Colonic mucosa (tissue), 4 donors: ENCODE results near the gene KCP. TPM values are rescaled to one million over a fixed set of nuclear protein-coding genes. Genes with fewer than 3 reads are reported as not detected.

Source experiments
- DNase-seq: peaks from one replicate; pipeline ENCODE4 v3.0.0-alpha.2; 2020
- H3K27ac ChIP-seq: fragments of 200-600 bp; one replicate; pipeline ENCODE4 v1.8.0; 2021
- H3K27me3 ChIP-seq: fragments of 200-600 bp; one replicate; pipeline ENCODE4 v1.8.0; 2021
- H3K36me3 ChIP-seq: fragments of 200-600 bp; one replicate; pipeline ENCODE4 v1.8.0; 2021
- H3K4me1 ChIP-seq: fragments of 200-600 bp; one replicate; pipeline ENCODE4 v1.8.0; 2021; ENCODE audit warnings: mild to moderate bottlenecking
- H3K4me3 ChIP-seq: fragments of 200-600 bp; one replicate; pipeline ENCODE4 v1.8.0; 2021
- H3K9ac ChIP-seq, 2 donors: one replicate each; pipeline ENCODE4 v1.7.0; 2013; ENCODE audit warnings: control low read depth in 2 of 2, low read depth in 2 of 2, low read length in 2 of 2
- H3K9me3 ChIP-seq: fragments of 200-600 bp; one replicate; pipeline ENCODE4 v1.8.0; 2021
- intact Hi-C: fragments of 100-400 bp; cut with DNase I; formaldehyde crosslinking; loops from one replicate; pipeline ENCODE4 v1.14.1; 2022
- total RNA-seq, 2 donors: library from RNA; stranded (reverse); fragmentation: NEBNext Ultra II Directional in 1 of 2; extraction: Animal tissue kit (Norgen Biotek cat#: 25700) in 1 of 2; gene quantifications; one replicate each; pipeline ENCODE4 v1.2.1, GENCODE V29; 2021
- TF ChIP-seq, protein P1 (sequence below): fragments of 200-600 bp; IDR thresholded peaks from one replicate; pipeline ENCODE4 v1.8.0; 2022; ENCODE audit warnings: antibody characterized with exemption, mild to moderate bottlenecking
- donor health status: healthy.
- donor health status: DM: no; HTN: no; CAD: no.
- donor health status: DM: no; HTN: no; CAD: no.

Gene KCP
- total RNA-seq, 2 donors from 2014 or later, result 0.64 to 1.1 TPM

DNA sequence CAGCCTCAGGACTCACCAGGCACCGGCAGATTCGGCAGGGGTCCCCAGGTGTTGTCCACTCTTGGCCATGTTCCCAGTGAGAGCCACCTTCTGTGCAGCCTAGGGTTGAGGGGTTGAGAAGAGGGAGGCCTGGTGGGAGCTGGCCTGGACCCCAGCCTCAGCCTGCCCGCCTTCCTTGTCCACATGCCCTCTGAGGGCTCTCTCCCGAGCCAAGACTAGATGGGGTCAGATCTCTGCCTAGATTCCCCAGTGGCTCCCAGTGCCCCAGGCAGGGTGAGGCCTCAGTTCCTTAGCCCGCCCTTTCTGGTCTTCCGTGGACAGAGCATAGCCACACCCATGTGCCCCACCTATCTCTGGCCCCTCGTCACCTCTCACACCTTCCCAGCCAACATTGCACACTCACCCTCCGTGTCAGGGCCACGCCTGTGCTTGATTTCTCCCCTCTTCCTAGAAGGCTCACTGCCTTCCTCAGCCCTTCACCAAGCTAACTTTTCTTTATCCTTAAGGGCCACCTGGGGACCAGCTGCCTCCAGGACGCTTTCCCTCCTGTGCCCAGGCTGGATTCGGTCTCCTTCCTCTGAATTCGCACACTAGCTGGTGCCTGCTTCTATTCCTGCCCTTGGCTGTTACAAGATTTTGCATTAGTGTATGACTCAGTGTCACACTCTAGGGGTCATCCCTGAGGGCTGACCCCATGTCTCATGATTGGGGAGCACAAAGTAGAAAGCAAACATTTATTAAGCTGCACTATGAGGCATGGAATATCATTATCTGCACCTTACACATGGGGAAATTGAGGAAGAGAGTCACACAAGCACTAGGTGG lies 7.5 kb downstream of the KCP start:
- Histone ChIP-seq H3K9ac (no peak overlapping the region), H3K4me1 (no peaks in the 10 kb centered on the region), H3K4me3 (no peak overlapping the region), H3K27ac (no peak overlapping the region), H3K27me3 (no peaks in the 10 kb centered on the region), H3K36me3 (no peaks in the 10 kb centered on the region), H3K9me3 (no peaks in the 10 kb centered on the region)
- intact Hi-C loops, result no loop called here
- TF ChIP-seq, protein P1, sequence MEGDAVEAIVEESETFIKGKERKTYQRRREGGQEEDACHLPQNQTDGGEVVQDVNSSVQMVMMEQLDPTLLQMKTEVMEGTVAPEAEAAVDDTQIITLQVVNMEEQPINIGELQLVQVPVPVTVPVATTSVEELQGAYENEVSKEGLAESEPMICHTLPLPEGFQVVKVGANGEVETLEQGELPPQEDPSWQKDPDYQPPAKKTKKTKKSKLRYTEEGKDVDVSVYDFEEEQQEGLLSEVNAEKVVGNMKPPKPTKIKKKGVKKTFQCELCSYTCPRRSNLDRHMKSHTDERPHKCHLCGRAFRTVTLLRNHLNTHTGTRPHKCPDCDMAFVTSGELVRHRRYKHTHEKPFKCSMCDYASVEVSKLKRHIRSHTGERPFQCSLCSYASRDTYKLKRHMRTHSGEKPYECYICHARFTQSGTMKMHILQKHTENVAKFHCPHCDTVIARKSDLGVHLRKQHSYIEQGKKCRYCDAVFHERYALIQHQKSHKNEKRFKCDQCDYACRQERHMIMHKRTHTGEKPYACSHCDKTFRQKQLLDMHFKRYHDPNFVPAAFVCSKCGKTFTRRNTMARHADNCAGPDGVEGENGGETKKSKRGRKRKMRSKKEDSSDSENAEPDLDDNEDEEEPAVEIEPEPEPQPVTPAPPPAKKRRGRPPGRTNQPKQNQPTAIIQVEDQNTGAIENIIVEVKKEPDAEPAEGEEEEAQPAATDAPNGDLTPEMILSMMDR, result no peak
- DNase-seq, result peak; percentile 25

DNA sequence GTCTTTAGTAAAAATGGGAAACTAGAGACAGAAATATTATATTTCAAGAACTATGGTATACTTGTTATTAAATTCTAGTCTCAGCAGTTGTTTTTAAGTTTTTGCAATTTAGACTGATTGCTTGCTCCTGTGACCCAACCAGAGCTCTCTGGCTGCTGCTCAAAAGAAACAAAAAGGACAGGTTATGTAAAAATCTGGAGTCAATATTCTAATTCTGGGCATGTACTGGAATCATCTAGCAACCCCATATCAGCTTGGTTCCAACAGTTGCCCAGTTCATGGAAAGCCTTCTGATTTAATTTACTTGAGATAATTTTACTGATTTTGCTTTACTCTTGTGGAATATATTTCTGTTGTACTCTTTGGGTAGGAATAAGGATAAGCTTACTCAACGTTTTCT lies 10.3 kb downstream of the KCP start:
- Histone ChIP-seq H3K9ac (no peak overlapping the region), H3K9me3 (no peaks in the 10 kb centered on the region), H3K27me3 (no peaks in the 10 kb centered on the region), H3K4me3 (no peak overlapping the region), H3K4me1 (no peaks in the 10 kb centered on the region), H3K36me3 (no peaks in the 10 kb centered on the region), H3K27ac (no peak overlapping the region)
- DNase-seq, result no peak
- intact Hi-C loops, result no loop called here
- TF ChIP-seq, protein P1, result no peak

DNA sequence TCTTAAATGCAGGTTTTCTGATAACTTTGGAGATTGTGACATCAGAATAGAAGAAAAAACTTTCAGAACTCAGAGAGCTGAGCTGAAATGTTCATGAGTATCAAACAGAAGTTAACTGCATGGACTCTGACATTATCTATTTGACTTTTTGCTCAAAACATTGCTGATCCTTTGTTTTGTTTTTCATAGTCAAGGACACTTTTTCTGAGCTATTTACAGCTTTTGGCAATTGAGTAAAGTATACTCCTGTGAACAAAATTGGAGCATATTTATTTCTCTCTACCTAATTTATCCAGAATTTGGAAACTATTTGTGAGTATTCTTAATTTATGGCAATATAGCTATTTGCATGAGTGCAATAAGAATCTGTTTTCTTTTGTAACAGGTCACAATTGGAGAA lies 11.1 kb downstream of the KCP start:
- H3K27me3 ChIP-seq, result no peaks in the 10 kb centered on the region
- DNase-seq, result no peak
- TF ChIP-seq, protein P1, result no peak
- H3K4me1 ChIP-seq, result no peaks in the 10 kb centered on the region
- no peaks in the 10 kb centered on the region for H3K36me3 ChIP-seq
- intact Hi-C loops, result no loop called here
- no peak overlapping the region for H3K9ac ChIP-seq
- no peak overlapping the region for H3K4me3 ChIP-seq
- H3K27ac ChIP-seq, result no peak overlapping the region
- no peaks in the 10 kb centered on the region for H3K9me3 ChIP-seq

DNA sequence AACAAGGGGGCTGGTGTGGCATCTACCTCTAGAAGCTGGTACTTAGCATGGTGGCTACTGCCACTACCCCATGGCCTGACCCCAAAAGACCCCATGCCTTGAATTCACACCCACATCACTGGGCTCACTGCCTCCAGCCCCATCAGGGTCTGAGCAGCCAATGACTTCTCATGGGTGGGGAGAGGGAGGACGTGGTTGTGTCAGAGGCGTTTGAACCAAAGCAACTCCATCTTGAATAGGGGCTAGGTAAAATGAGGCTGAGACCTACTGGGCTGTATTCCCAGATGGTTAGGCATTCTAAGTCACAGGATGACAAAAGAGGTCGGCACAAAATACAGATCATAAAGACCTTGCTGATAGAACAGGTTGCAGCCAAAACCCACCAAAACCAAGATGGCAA lies 15.2 kb downstream of the KCP start:
- Histone ChIP-seq H3K36me3 (no peaks in the 10 kb centered on the region), H3K9ac (no peak overlapping the region), H3K4me1 (no peaks in the 10 kb centered on the region), H3K9me3 (no peaks in the 10 kb centered on the region), H3K27ac (no peak overlapping the region), H3K27me3 (peaks cover 12% of the 10 kb centered on the region), H3K4me3 (no peak overlapping the region)
- intact Hi-C loops, result no loop called here
- TF ChIP-seq, protein P1, result no peak
- no peak for DNase-seq

DNA sequence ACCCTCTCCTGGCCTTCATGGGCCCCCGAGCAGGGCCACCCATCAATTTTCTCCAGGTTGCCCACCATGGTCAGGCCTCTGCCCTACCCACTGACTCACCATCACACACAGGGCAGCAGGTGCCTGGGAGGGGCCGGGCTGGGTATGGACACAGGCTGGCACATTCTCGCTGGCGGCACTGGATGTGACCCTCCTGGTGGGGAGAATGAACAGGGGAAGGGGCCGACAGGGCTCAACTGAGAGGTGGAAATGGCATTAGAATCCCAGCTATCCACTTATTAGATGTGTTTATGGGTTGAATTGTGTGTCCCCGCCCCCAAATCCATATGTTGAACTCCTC lies 16.4 kb downstream of the KCP start:
- H3K9ac ChIP-seq, result no peak overlapping the region
- no peaks in the 10 kb centered on the region for H3K9me3 ChIP-seq
- DNase-seq, result no peak
- no peak overlapping the region for H3K27ac ChIP-seq
- TF ChIP-seq, protein P1, result no peak
- H3K36me3 ChIP-seq, result no peaks in the 10 kb centered on the region
- peaks cover 12% of the 10 kb centered on the region for H3K27me3 ChIP-seq
- no peaks in the 10 kb centered on the region for H3K4me1 ChIP-seq
- no peak overlapping the region for H3K4me3 ChIP-seq
- intact Hi-C loops, result no loop called here
